ENCODE data around the gene ITGA5.

DNA sequence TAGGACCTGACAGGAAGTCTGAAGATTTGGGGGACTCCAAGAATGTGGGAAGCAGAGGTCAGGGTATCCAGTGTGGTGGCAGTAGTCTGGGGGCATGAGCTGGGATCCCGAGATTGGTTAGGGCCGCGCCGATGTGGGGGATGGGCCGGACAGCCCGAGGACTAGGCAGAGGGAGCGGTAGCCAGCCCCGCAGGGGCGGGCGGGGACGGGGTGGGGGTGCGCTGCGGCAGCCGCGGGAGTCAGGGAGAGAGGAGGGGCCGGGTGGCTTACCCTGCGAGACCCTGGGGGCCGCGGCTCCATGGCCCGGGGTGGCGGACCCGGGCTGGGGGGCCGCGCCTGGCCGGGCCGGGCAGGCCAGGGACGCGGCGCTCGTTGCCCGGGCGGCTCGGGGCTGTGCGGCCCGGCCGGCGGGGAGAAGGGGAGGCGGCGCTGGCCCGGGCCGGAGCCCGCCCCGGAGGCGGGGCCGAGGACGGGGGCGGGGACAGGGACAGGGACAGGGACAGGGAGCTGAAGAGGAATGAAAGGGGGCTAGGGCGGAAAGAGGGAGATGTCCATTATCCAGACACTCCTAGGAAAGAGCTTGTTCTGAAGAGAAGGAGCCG is 40.2 kb downstream of the ITGA5 start:
- TF ChIP-seq, protein P1, sequence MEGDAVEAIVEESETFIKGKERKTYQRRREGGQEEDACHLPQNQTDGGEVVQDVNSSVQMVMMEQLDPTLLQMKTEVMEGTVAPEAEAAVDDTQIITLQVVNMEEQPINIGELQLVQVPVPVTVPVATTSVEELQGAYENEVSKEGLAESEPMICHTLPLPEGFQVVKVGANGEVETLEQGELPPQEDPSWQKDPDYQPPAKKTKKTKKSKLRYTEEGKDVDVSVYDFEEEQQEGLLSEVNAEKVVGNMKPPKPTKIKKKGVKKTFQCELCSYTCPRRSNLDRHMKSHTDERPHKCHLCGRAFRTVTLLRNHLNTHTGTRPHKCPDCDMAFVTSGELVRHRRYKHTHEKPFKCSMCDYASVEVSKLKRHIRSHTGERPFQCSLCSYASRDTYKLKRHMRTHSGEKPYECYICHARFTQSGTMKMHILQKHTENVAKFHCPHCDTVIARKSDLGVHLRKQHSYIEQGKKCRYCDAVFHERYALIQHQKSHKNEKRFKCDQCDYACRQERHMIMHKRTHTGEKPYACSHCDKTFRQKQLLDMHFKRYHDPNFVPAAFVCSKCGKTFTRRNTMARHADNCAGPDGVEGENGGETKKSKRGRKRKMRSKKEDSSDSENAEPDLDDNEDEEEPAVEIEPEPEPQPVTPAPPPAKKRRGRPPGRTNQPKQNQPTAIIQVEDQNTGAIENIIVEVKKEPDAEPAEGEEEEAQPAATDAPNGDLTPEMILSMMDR (IDR thresholded peaks at IDR 0.05; ENCODE audit: low read depth, low read length) = no peak
- no peak for TF ChIP-seq EZH2phosphoT487 (IDR thresholded peaks at IDR 0.05; ENCODE audit: low read depth)
